Stimulated activated CD4-positive, alpha-beta T cell treated with anti-CD3 and anti-CD28 coated beads, Interleukin-1b, Interleukin-23, amount 100 ng/mL, for 4 hours (primary cell): Measurements from ENCODE around the gene CCBE1.

Source experiments
- DNase-seq, 2 donors: peaks; one replicate each; pipeline ENCODE4 v3.0.0-alpha.2; 2020; ENCODE audit warnings: low read depth in 2 of 2

The CCBE1 gene

GRCh38 chr18:59619816-59620215 lies 77.4 kb downstream of the CCBE1 start:
- DNase-seq = no peak

GRCh38 chr18:59617468-59617932 lies 79.7 kb downstream of the CCBE1 start:
- DNase-seq = no peak

GRCh38 chr18:59616501-59616900 lies 80.7 kb downstream of the CCBE1 start:
- DNase-seq = no peak

GRCh38 chr18:59613903-59614302 lies 83.3 kb downstream of the CCBE1 start:
- no peak for DNase-seq

- no peak for DNase-seq
Observed at GRCh38 chr18:59612381-59612780, 84.8 kb downstream of the CCBE1 start.

GRCh38 chr18:59610546-59611140 lies 86.6 kb downstream of the CCBE1 start:
- no peak for DNase-seq

- DNase-seq = no peak
Observed at GRCh38 chr18:59609654-59610053, 87.6 kb downstream of the CCBE1 start.

- DNase-seq = no peak
Observed at GRCh38 chr18:59607471-59607870, 89.8 kb downstream of the CCBE1 start.

GRCh38 chr18:59607078-59607379 lies 90.2 kb downstream of the CCBE1 start:
- no peak for DNase-seq

GRCh38 chr18:59606193-59607077 lies 90.8 kb downstream of the CCBE1 start:
- DNase-seq = no peak

GRCh38 chr18:59605633-59606192 lies 91.5 kb downstream of the CCBE1 start:
- no peak for DNase-seq

GRCh38 chr18:59604877-59605276 lies 92.3 kb downstream of the CCBE1 start:
- DNase-seq = no peak

GRCh38 chr18:59597049-59597448 lies 100.2 kb downstream of the CCBE1 start:
- no peak for DNase-seq

GRCh38 chr18:59593291-59593717 lies 103.9 kb downstream of the CCBE1 start:
- DNase-seq = no peak

- DNase-seq = no peak
Observed at GRCh38 chr18:59592624-59593023, 104.6 kb downstream of the CCBE1 start.

- no peak for DNase-seq
Observed at GRCh38 chr18:59582395-59582794, 114.8 kb downstream of the CCBE1 start.

GRCh38 chr18:59579509-59579908 lies 117.7 kb downstream of the CCBE1 start:
- no peak for DNase-seq

GRCh38 chr18:59577386-59577655 lies 119.9 kb downstream of the CCBE1 start:
- no peak for DNase-seq

- DNase-seq = no peak
Observed at GRCh38 chr18:59576541-59577385, 120.5 kb downstream of the CCBE1 start.

GRCh38 chr18:59575995-59576394 lies 121.2 kb downstream of the CCBE1 start:
- DNase-seq = no peak

GRCh38 chr18:59573962-59574361 lies 123.3 kb downstream of the CCBE1 start:
- no peak for DNase-seq

- DNase-seq = no peak
Observed at GRCh38 chr18:59571902-59572301, 125.3 kb downstream of the CCBE1 start.
